ENCODE data around the gene HOXD12.

The HOXD12 gene

DNA sequence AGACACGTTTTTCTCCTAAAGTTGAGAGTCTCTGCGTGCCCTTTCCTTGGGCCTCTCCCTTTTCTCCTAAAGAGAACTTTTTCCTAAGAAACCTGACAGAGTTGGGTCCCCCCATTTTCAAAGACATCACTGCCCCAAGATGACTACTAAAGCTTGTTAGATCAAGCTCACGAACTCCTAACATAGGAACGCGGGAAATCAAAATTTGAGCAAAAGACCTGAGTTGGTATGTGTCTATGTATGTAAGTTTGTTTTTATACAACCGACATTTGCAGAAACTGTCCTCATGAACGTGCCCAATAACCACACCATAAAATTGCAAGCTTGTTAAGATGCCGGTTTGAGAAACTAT is 5.7 kb upstream of the HOXD12 start:
- no peak for DNase-seq

DNA sequence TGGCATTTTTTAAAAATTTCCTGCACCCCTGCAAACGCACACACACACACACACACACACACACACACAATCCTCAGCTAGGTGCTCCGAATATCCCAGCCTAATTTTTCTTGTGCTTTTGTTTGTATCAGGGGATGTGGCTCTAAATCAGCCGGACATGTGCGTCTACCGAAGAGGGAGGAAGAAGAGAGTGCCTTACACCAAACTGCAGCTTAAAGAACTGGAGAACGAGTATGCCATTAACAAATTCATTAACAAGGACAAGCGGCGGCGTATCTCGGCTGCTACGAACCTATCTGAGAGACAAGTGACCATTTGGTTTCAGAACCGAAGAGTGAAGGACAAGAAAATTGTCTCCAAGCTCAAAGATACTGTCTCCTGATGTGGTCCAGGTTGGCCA is 5.2 kb upstream of the HOXD12 start:
- DNase-seq, result no peak

DNA sequence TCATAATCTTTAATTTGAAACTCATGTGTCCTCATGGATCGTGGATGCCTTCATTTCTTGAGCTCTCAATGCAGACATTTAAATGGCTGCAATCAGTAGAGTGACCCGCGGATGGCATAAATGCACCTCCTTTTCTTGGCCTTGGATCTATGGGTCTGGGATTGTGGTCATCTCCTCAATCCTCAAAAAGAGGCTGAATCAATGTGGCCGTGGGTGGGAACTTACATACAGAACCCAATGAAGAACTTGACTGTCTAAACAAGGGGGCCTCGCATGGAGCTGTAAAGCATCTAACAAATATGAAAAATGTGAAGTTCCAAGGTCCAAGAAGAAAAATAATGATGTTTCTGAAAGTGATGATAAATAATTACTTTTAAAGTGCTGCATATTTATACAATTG is 4.2 kb upstream of the HOXD12 start:
- DNase-seq, result no peak

DNA sequence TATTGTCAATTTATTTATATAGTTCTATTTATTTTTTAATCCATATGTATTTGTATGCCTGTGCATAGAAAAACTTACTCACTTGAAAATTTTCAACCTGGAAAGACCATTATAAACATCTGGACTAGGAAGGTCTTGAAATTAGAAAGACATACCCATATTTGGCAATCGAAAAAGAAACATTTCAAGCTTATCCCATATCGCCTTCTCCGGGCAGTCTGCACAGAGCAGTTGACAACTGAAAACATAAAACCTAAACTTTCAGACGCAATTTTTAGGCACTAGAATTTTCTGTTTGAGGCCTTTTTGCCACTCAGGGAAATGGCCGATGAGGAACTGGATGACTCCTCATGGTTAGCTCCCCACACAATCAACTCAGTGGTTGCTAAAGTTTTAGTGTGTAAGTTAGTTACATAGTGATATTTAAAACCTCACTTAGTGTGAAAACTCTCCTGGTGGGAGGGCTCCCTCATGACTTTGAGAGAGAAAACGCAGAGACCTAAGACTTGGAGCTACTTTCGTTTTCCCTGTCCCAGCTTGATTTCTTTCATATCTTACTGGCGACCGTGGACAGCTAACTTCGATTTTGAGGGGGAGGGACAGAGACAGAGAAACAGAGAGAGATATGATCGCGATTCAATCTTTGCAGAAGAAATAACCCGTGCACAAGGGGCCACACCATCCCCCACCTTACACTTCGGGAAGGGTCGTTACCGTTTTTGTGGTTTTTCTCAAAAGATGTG is 3.2 kb upstream of the HOXD12 start:
- DNase-seq, result no peak

DNA sequence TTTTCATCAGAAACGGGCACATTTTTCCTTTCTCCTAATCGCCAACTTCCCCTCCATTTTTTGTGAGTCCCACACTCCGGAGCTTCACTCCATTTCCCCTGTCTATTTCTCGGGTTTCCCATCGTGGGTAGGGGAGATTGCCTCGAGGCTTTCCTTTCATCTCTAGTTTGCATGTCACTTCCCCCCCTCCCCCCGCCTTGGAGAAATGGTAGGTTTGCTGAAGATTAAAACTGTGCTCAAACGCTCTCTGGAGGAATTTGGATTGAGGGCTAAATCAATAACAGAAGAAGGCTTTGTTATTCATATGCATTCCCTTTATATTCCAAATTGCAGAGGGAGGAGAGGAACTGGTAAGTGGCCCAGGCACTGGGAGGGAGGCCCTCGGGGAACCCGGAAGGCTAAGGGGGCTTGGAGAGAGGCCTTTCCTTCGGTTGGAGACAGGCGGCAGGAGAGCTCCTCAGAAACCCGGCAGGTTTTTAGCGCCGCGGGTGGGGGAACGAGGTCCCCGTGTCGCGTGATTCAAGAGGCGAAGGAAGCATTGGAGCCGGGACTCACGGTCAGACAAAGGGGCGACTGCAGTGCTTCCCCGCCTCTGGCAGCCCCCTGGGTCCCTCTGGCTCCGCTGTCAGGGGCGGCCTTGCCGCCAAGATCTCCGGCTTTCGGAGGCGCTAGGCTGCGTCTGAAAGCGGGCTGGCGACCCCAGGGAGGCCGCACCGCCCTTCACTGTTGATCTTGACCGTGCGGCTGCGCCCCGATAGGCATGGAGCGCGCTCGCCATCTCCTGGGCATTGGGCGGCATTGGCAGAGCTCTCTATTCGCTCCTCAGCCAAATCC is 2.4 kb upstream of the HOXD12 start:
- peak; percentile 52 to 53 for DNase-seq

- DNase-seq, result no peak
These were observed 1.7 kb upstream of the HOXD12 start for GRCh38 chr2:176097820-176098365.

DNA sequence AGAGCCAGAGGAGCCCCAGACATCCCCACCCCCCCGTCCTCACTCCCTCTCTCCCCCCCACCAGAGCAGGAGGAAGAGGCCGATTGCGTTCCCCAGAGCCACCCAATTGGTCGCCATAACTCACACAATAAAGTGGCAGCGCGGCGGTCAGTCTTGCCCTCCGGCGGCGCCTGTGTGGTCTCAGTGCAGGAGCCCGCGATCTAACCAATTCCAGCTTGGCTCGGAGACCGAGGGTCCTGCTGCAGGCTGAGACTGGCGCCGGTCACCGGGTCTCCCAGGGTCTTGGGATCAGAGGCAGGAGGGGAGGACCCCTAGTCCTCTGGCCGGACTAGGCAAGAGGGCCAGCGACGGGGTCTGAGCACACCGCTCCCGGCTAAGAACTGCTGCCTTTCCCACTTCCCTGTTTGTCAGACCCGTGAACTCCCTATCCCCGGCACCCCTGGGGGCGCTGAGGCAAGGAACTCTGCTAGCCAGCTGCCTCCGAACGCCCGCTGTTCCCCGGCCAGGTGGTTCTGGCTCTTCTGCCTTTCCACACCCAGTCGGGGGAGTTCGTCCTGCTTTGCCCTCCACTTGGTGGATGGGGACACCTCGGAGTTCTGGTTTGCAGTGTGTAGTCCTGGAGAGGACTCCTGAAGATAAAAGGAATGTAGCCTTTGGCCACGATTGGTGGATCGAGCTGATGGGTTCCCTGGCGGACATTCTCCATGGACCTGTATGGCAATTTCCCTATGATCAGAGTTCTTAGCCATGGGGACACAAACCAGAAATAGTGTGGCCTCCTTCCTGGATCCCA is 1.0 kb upstream of the HOXD12 start:
- no peak for DNase-seq

- DNase-seq, result no peak
These were observed 352 bp upstream of the HOXD12 start for GRCh38 chr2:176099159-176099727.

GRCh38 chr2:176100547-176101140 is 1.0 kb downstream of the HOXD12 start:
- no peak for DNase-seq

GRCh38 chr2:176101216-176101830 is 1.7 kb downstream of the HOXD12 start:
- no peak for DNase-seq

- no peak for DNase-seq
These were observed 2.2 kb downstream of the HOXD12 start for GRCh38 chr2:176101842-176102241.

GRCh38 chr2:176102309-176102866 is 2.8 kb downstream of the HOXD12 start:
- no peak for DNase-seq

DNA sequence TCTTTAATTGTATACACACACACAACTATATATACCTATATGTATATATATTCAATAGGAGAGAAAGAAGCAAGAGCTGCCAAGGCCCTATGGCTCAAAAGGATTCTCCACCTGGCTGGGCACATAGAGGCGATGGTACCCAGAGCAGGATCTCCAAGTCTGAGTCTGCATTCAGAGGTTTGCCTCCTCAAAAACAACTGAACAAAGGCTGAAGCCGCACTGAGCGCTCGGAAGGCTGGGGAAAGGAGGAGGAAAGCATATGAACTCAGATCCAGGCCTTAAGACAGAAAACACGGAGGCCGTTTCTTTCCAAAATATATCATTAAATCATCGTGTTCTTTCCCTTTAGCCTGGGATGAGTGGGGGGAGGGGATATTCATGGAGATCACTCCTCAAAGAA is 3.6 kb downstream of the HOXD12 start:
- no peak for DNase-seq

DNA sequence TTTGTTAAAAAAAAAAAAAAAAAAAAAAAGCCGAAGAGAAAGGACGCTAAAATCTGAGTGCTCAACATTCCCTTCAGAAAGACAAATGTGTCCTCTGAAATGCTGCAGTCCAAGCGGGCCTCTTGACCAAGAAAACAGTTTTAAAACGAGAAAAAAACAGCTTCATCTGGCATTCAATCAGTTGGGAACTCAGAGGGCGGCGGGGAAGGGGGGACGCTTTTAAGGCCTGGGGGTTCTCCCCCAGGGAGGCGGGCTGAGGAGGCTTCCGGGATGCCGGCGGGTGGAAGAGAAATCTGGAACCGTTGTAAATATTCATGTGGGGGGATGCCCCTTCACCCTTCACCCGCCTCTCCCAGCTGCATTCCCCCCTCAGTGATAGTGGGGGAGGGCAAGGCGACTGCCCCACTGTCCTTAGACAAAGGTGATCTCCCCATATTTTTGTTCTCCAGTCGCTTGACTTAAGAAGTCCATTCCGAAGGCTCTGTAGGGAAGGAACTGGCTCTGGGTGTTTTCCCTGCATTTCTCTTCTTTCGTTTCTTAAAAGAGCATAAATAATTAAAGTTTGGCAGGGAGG is 4.2 kb downstream of the HOXD12 start:
- no peak for DNase-seq

GRCh38 chr2:176104316-176105077 is 4.9 kb downstream of the HOXD12 start:
- no peak for DNase-seq

- no peak for DNase-seq
These were observed 5.6 kb downstream of the HOXD12 start for GRCh38 chr2:176105078-176105729.

DNA sequence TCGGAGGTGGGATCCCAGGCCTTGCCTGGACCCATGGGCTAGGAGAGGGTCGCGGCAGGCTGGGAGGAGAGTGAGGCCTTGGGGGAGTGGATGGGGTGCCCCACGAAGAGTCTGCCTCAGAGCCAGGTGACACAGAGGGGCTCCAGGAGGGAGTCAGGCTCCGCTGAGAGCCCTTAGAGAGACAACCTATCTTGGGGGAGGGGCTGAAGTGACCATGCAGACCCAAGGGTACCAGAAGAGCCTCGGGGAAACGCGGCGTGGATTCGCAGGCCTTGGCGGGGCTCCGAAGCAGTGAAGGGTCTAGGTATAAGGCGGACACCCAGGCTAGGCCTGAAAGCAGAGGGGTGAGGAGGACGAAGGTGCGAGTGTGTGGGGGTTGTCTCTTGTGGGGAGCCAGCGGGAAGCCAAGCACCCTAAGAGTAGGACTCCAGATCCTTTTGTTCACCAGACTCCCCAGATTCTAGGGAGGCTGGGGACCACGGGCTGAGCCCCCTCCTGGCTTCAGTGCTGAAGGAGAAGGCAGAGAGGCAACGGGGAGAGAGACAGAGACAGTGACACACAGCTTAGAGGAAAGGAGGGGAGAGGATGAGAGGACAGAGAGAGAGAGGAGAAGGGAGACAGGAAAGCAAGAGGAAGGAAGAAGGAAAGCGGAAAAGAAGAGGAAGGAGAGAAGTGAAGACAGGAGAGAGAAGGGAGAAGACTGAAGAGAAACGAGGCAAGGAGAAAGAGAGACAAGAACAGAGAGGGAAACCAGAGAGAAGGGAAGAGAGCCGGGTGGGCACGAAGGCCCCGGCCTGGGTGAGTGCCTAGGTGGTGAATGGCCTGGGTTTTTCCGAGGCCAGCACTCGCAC is 6.4 kb downstream of the HOXD12 start:
- no peak for DNase-seq

- DNase-seq, result peak in 1 of 2 experiments; percentile 30
These were observed 7.3 kb downstream of the HOXD12 start, which contains the start of gene HOXD11 for GRCh38 chr2:176106581-176107539. TSS of gene HOXD11 (plus strand) at chr2:176107280. CDS start at chr2:176107356, 76 bp downstream.
